Ammon's horn (tissue), 1 donor: ENCODE results near the gene RILPL1.
"Not testable (repeated sequence)": the region's sequence is repeated elsewhere in the genome, so short reads cannot be mapped to it uniquely, and the experiment has no call there.

ENCODE experiments used
- DNase-seq: peaks from one replicate; pipeline ENCODE4 v3.0.0-alpha.2; 2016; ENCODE audit warnings: low spot score

Gene RILPL1

DNA sequence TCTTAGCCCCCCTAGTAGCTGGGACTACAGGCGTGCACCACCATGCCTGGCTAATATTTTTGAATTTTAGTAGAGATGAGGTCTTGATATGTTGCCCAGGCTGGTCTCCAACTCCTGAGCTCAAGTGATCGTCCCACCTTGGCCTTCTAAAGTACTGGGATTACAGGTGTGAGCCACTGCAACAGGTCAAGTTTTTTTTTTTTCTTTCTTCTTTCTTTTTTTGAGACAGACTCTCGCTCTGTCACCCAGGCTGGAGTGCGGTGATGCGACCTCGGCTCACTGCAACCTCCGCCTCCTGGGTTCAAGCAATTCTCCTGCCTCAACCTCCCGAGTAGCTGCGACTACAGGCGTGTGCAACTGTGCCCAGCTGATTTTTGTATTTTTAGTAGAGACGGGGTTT is 70.3 kb downstream of the RILPL1 start:
- DNase-seq: not testable (repeated sequence)

DNA sequence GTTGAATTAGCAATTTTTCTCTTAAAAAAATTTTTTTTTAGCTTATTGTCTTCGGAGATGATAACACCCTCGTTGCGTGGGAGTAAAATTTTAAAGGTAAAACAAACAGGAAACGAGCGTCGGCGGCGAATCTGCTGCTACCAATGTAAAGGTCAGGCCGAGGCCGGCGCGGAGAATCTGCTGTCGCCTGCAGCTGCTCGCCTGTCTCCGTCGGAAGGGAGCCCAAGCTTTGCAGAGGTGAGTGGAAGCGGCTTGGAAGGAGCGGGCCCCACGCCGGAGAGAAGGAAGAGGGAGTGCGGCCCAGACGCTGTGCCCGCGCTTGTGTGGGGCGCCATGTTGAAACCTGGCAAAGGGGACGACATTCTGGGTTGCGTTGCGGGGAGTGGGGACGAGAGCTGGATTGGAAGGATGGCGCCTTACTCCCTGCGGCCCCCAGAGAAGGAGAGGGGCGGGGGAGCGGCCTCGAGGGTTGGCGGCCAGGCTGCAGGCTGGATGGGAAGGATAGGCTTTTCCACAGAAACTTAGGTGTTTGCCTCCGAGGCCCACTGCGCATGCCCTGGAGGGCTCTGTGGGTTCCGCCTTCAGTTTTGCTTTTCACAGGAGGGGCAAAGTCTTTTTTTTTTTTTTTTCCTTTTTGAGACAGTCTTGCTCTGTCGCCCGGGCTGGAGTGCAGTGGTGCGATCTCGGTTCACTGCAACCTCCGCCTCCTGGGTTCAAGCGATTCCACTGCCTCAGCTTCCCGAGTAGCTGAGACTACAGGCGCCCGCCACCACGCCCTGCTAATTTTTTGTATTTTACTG is 75.3 kb downstream of the RILPL1 start, which contains the start of gene SNRNP35:
Gene SNRNP35 (plus strand): TSS at position 160 of the 800 bp plus-strand sequence. CDS start 7,402 bp downstream, outside the sequence.
- peak; percentile 83 for DNase-seq

- DNase-seq: no peak
Measured at GRCh38 chr12:123453165-123453564, 80.4 kb downstream of the RILPL1 start.

DNA sequence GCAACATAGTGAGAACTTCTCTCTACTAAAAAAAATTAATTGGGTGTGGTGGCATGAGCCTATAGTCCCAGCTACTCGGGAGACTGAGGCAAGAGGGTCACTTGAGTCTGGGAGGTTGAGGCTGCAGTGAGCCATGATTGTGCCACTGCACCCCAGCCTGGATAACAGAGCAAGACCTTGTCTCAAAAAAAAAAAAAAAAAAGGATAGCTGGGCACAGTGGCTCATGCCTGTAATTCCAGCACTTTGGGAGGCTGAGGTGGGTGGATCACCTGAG is 81.3 kb downstream of the RILPL1 start:
- DNase-seq: not testable (repeated sequence)

DNA sequence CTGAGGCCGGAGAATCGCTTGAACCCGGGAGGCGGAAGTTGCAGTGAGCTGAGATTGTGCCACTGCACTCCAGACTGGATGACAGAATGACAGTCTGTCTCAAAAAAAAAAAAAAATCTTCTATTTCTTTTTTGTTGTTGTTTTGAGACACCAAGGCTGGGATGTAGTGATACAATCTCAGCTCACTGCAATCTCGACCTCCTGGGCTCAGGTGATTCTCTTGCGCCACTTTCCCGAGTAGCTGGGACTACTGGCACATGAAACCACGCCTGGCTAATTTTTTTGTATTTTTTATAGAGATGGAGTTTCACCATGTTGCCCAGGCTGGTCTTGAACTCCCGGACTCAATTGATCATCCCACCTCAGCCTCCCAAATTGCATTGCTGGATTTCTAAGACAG is 82.9 kb downstream of the RILPL1 start:
- no peak for DNase-seq

DNA sequence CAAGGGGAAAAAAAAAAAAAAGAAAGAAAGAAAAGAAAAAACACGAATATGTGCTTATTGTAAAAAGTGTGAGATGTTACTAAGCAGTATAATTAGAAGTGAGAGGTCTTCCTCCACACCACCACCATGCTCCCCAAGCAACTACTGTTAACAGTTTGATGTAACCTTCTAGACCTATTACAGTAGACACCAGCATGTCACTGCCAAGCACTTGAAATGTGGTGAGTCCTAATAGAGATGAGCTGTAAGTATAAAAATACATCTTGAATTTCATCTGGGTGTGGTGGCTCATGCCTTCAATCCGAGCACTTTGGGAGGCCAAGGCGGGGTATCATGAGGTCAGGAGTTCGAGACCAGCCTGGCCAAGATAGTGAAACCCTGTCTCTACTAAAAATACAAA is 83.7 kb downstream of the RILPL1 start:
- no peak for DNase-seq

- DNase-seq: no peak
Measured at GRCh38 chr12:123449249-123449733, 84.2 kb downstream of the RILPL1 start.

DNA sequence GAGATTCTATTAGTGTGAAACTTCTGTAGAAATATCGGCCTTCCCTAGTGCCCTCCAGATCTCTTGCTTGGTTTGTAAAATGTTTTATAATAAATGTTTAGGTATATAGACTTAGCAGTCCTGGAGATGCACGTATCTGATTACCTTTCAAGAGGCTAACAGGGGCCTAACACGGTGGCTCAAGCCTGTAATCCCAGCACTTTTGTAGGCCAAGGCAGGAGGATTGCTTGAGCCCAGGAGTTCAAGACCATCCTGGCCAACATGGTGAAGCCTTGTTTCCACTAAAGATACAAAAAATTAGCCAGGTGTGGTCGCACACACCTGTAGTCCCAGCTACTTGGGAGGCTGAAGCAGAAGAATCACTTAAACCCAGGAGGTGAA is 87.2 kb downstream of the RILPL1 start:
- no peak for DNase-seq

GRCh38 chr12:123445388-123446332 is 87.9 kb downstream of the RILPL1 start:
- DNase-seq: no peak

- no peak for DNase-seq
Measured at GRCh38 chr12:123444092-123445026, 89.2 kb downstream of the RILPL1 start.

GRCh38 chr12:123442774-123443173 is 90.7 kb downstream of the RILPL1 start:
- no peak for DNase-seq

GRCh38 chr12:123441523-123442164 is 91.9 kb downstream of the RILPL1 start:
- no peak for DNase-seq

- DNase-seq: peak; percentile 87
Measured at GRCh38 chr12:123436017-123436964, 97.2 kb downstream of the RILPL1 start, which contains the start of gene RILPL2. TSS of gene RILPL2 (minus strand) at chr12:123436684. CDS start at chr12:123436420, 264 bp downstream.

- DNase-seq: no peak
Measured at GRCh38 chr12:123435636-123436016, 97.9 kb downstream of the RILPL1 start.

DNA sequence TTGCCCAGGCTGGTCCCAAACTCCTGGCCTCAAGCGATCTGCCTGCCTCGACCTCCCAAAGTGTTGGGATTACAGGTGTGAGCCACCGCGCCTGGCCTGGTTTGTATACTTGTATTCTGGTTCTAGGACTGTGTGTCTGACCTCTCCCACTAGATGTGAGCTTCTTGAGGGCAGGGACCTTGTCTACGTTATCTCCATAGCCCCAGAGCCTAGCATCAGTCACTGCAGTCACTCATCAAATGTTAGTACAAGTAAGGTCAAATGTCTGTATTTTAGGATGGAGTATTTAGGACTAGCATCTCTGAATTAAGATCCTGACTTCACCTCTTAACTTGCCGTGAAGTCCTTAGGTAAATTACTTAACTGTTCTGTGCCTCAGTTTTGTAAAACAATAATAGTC is 99.9 kb downstream of the RILPL1 start:
- DNase-seq: no peak

DNA sequence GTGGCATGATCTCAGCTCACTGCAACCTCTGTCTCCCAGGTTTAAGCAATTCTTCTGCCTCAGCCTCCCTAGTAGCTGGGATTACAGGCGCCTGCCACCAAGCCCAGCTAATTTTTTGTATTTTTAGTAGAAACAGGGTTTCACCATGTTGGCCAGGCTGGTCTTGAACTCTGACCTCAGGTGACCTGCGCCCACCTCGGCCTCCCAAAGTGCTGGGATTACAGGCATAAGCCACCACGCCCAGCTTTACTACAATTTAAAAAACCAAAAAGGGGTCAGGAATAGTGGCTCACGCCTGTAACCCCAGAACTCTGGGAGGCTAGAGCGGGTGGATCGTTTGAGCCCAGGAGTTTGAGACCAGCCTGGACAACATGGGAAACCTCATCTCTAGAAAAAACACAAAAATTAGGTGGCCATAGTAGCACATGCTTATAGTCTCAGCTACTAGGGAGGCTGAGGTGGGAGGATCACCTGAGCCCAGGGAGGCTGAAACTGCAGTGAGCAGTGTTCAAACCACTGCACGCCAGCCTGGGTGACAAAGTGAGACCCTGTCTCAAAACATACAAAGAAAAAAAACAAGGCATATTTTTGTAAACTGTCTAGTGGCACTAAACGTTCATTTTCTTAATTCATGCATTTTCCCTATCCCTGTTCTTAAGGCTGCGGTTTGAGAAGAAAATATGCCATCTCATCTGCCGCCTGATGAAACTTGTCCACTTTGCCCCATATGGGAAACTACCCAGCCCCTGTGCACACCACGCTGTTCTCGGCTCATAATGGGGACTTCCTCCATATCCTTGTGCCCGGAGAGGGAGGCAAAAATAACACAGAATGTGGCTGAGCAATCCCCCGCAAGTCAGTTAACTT is 101.3 kb downstream of the RILPL1 start:
- DNase-seq: not testable (repeated sequence)

GRCh38 chr12:123429101-123429500 is 104.4 kb downstream of the RILPL1 start:
- DNase-seq: not testable (repeated sequence)

DNA sequence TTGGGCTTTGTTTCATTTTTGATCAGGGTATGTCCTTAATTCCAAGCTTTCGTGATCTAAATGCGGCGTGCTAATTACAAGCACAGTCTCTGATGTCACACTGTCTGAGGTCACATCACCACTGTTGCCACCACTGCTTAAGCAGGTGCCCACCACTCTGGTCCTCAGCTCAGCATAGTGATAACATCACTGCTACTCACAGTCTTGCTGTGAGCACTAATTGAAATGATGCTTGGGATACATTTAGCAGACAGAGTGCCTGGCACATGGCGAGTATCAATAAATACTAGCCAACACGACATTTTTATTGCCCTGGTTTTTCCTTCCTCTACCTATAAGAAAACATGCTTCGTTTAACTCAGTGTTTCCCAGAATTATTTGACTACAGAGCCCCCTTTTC is 104.9 kb downstream of the RILPL1 start:
- DNase-seq: no peak
